ENCODE results near the gene NFIA. TPM values are rescaled to one million over a fixed set of nuclear protein-coding genes. Genes with fewer than 3 reads are reported as not detected.
A peak's percentile ranks its signal among the peaks of the same experiment; 100 is the strongest.

Gene NFIA
- total and polyA plus RNA-seq, 2 of the 13 experiments (the other 11 are each of a cell fraction or from before 2014, with no cell fraction given) = 14.7 to 28.5 TPM

GRCh38 chr1:61233121-61233660, 150.8 kb downstream of the NFIA start:
- BruUV-seq (replicated peaks) = no TSS peak
- no peak for ATAC-seq
- WGBS (ENCODE audit: low lambda C conversion rate) = 89% methylated on average over 6 of the region's 6 CpGs
- Histone ChIP-seq H3K4me3 (replicated peaks in 1 of 3; ENCODE audit: insufficient read depth in 1 of 3, low read depth in 2 of 3, low read length in 3 of 3) (no peak overlapping the region), H2AFZ (ENCODE audit: low read length) (no peak overlapping the region), H3K9ac (ENCODE audit: insufficient read depth, low read depth, low read length) (no peak overlapping the region), H4K20me1 (ENCODE audit: insufficient read depth, low read length) (0 out of 2 replicates have a peak, but pooled peaks cover 2% of the 10 kb centered on the region), H3K9me3 (ENCODE audit: low read length) (no peaks in the 10 kb centered on the region), H3K36me3 (replicated peaks in 1 of 2; ENCODE audit: control insufficient read depth in 1 of 2, insufficient read depth in 2 of 2, low read length in 2 of 2) (no peaks in the 10 kb centered on the region; a peak in 1 of 5 replicates), H3K27me3 (ENCODE audit: control insufficient read depth in 1 of 2, insufficient read depth in 2 of 2, low read length in 2 of 2) (no peaks in the 10 kb centered on the region), H3K4me2 (ENCODE audit: low read depth, low read length) (no peak overlapping the region), H3K4me1 (ENCODE audit: insufficient read depth, low read length) (peaks cover 53% of the 10 kb centered on the region), H3K79me2 (ENCODE audit: insufficient read depth, low read length) (peaks cover 88% of the 10 kb centered on the region), H3K27ac (ENCODE audit: extremely low read length, insufficient read depth, low read length) (no peak overlapping the region)
- in situ Hi-C loops (cut with HindIII; ENCODE audit: extremely low pct_ligation_motif_present, low pct_unique_long_range_greater_than_20kb) (loop anchor here (10.0 kb wide), 1 partner anchor 62 kb away; no protein-coding TSS in a partner anchor), intact Hi-C loops (cut with micrococcal nuclease; ENCODE audit: unreplicated experiment) (no loop called here)
- TF ChIP-seq HOMEZ (CRISPR knock-in tag; IDR thresholded peaks at IDR 0.05; ENCODE audit: low read depth) (peak; percentile 35; the same call in 1 of the 2 replicates), DMAP1 (CRISPR knock-in tag; IDR thresholded peaks at IDR 0.05) (no peak), HNF4A (CRISPR knock-in tag; IDR thresholded peaks at IDR 0.05) (peak; percentile 53), HNRNPLL (IDR thresholded peaks at IDR 0.05; ENCODE audit: low read depth, low read length, poor library complexity, severe bottlenecking) (no peak), ZBTB8A (CRISPR knock-in tag; IDR thresholded peaks at IDR 0.05; ENCODE audit: borderline replicate concordance, low read depth) (no peak), POGZ (CRISPR knock-in tag; IDR thresholded peaks at IDR 0.05) (0 out of 2 replicates have a peak, but pooled peaks have one; percentile 21)
- CTCF ChIA-PET (ENCODE audit: low intra/inter-chr PET ratio, low total read pairs) = no interaction called here
- DNase-seq (ENCODE audit: low spot score) = no peak
- FAIRE-seq = no peak
- POLR2A ChIA-PET = no interaction called here

- H3K4me3 ChIP-seq (replicated peaks in 1 of 3; ENCODE audit: insufficient read depth in 1 of 3, low read depth in 2 of 3, low read length in 3 of 3) = no peak overlapping the region
- no TSS peak for BruUV-seq (replicated peaks)
- no peaks in the 10 kb centered on the region; a peak in 1 of 5 replicates for H3K36me3 ChIP-seq (replicated peaks in 1 of 2; ENCODE audit: control insufficient read depth in 1 of 2, insufficient read depth in 2 of 2, low read length in 2 of 2)
- H2AFZ ChIP-seq (ENCODE audit: low read length) = no peak overlapping the region
- H3K9ac ChIP-seq (ENCODE audit: insufficient read depth, low read depth, low read length) = no peak overlapping the region
- H3K27me3 ChIP-seq (ENCODE audit: control insufficient read depth in 1 of 2, insufficient read depth in 2 of 2, low read length in 2 of 2) = no peaks in the 10 kb centered on the region
- 0 out of 2 replicates have a peak, but pooled peaks cover 2% of the 10 kb centered on the region for H4K20me1 ChIP-seq (ENCODE audit: insufficient read depth, low read length)
- no peak overlapping the region for H3K27ac ChIP-seq (ENCODE audit: extremely low read length, insufficient read depth, low read length)
- H3K4me1 ChIP-seq (ENCODE audit: insufficient read depth, low read length) = peaks cover 40% of the 10 kb centered on the region
- H3K9me3 ChIP-seq (ENCODE audit: low read length) = no peaks in the 10 kb centered on the region
- FAIRE-seq = no peak
- in situ Hi-C loops (cut with HindIII; ENCODE audit: extremely low pct_ligation_motif_present, low pct_unique_long_range_greater_than_20kb) = loop anchor here (10.0 kb wide), 1 partner anchor 60 kb away; no protein-coding TSS in a partner anchor
- DNase-seq (ENCODE audit: low spot score) = no peak
- 96% methylated on average over 3 of the region's 3 CpGs for WGBS (ENCODE audit: low lambda C conversion rate)
- ChIA-PET CTCF (ENCODE audit: low intra/inter-chr PET ratio, low total read pairs) (no interaction called here), POLR2A (no interaction called here)
- H3K4me2 ChIP-seq (ENCODE audit: low read depth, low read length) = no peak overlapping the region
- H3K79me2 ChIP-seq (ENCODE audit: insufficient read depth, low read length) = peaks cover 86% of the 10 kb centered on the region
- ATAC-seq = no peak
- intact Hi-C loops (cut with micrococcal nuclease; ENCODE audit: unreplicated experiment) = no loop called here
- TF ChIP-seq RELA (CRISPR knock-in tag; IDR thresholded peaks at IDR 0.05) (no peak), SRSF4 (IDR thresholded peaks at IDR 0.05; ENCODE audit: low read depth, low read length, poor library complexity, severe bottlenecking) (no peak), ATF2 (CRISPR knock-in tag; IDR thresholded peaks at IDR 0.05) (no peak), USF2 (IDR thresholded peaks at IDR 0.05; ENCODE audit: low read depth, low read length) (no peak), USF2 (CRISPR knock-in tag; IDR thresholded peaks at IDR 0.05; ENCODE audit: borderline replicate concordance) (no peak), ZNF652 (CRISPR knock-in tag; IDR thresholded peaks at IDR 0.05; ENCODE audit: borderline replicate concordance, low read depth) (no peak)
These were observed 152.2 kb downstream of the NFIA start for GRCh38 chr1:61234587-61234919.
